Measurements from ENCODE around the gene MRPL12.

DNA sequence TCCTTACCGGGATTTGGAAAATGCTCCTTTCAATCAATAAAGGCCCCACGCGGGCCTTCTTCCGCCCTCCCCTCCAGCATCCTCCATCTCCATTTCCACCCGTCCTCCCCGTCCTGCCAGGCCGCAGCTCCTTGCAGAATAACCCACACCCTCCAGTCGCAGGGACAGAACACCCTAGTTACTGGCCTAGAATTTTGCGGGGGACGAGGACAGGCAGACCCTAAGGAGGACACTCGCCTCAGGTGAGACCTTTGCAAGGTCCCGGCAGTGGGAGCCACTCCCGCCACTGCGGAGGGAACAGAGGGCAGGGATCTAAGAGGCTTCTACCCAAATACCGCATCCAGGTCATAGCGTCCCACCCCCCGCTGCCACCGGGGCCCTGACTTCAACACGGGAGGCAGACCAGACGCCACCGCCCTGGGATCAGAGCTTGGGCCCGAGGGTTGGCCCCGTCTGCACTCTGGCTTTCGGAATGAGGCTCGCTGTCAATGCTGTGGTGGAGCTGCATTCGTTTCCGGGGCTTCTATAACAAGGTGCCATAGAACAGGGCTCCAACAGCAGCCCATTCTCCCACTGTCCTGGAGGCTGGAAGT, 35.7 kb downstream of the MRPL12 start:
- TF ChIP-seq, protein P1, sequence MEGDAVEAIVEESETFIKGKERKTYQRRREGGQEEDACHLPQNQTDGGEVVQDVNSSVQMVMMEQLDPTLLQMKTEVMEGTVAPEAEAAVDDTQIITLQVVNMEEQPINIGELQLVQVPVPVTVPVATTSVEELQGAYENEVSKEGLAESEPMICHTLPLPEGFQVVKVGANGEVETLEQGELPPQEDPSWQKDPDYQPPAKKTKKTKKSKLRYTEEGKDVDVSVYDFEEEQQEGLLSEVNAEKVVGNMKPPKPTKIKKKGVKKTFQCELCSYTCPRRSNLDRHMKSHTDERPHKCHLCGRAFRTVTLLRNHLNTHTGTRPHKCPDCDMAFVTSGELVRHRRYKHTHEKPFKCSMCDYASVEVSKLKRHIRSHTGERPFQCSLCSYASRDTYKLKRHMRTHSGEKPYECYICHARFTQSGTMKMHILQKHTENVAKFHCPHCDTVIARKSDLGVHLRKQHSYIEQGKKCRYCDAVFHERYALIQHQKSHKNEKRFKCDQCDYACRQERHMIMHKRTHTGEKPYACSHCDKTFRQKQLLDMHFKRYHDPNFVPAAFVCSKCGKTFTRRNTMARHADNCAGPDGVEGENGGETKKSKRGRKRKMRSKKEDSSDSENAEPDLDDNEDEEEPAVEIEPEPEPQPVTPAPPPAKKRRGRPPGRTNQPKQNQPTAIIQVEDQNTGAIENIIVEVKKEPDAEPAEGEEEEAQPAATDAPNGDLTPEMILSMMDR (IDR thresholded peaks at IDR 0.05), result no peak
- TF ChIP-seq POLR2A (IDR thresholded peaks at IDR 0.05), result no peak
